Breast epithelium (tissue), 3 donors: ENCODE data around the gene STXBP1.

Experiments
- POLR2A ChIP-seq: fragments of 450-650 bp; IDR thresholded peaks from one replicate; pipeline ENCODE4 v1.6.1; 2016; ENCODE audit warnings: antibody characterized with exemption, mild to moderate bottlenecking, moderate library complexity
- TF ChIP-seq, protein P1 (sequence below), 3 donors: fragments of 450-650 bp; IDR thresholded peaks; one replicate each; pipeline ENCODE4 v1.5.1; 2016 to 2017; ENCODE audit warnings: antibody characterized with exemption in 3 of 3, mild to moderate bottlenecking in 3 of 3, moderate library complexity in 3 of 3

GRCh38 chr9:127642082-127642740 is 30.1 kb downstream of the STXBP1 start:
- no peak for TF ChIP-seq POLR2A
- TF ChIP-seq, protein P1, sequence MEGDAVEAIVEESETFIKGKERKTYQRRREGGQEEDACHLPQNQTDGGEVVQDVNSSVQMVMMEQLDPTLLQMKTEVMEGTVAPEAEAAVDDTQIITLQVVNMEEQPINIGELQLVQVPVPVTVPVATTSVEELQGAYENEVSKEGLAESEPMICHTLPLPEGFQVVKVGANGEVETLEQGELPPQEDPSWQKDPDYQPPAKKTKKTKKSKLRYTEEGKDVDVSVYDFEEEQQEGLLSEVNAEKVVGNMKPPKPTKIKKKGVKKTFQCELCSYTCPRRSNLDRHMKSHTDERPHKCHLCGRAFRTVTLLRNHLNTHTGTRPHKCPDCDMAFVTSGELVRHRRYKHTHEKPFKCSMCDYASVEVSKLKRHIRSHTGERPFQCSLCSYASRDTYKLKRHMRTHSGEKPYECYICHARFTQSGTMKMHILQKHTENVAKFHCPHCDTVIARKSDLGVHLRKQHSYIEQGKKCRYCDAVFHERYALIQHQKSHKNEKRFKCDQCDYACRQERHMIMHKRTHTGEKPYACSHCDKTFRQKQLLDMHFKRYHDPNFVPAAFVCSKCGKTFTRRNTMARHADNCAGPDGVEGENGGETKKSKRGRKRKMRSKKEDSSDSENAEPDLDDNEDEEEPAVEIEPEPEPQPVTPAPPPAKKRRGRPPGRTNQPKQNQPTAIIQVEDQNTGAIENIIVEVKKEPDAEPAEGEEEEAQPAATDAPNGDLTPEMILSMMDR (IDR thresholded peaks at IDR 0.05): no peak
